GM21515 (cell line): ENCODE results near the gene KLRF1.
A peak's percentile ranks its signal among the peaks of the same experiment; 100 is the strongest.

Source experiments
- ATAC-seq: cut with Tn5 transposase; IDR thresholded peaks from one replicate; pipeline ENCODE4 v1.9.1; 2021; ENCODE audit not compliant: unreplicated experiment

The KLRF1 gene, protein sequence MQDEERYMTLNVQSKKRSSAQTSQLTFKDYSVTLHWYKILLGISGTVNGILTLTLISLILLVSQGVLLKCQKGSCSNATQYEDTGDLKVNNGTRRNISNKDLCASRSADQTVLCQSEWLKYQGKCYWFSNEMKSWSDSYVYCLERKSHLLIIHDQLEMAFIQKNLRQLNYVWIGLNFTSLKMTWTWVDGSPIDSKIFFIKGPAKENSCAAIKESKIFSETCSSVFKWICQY

DNA sequence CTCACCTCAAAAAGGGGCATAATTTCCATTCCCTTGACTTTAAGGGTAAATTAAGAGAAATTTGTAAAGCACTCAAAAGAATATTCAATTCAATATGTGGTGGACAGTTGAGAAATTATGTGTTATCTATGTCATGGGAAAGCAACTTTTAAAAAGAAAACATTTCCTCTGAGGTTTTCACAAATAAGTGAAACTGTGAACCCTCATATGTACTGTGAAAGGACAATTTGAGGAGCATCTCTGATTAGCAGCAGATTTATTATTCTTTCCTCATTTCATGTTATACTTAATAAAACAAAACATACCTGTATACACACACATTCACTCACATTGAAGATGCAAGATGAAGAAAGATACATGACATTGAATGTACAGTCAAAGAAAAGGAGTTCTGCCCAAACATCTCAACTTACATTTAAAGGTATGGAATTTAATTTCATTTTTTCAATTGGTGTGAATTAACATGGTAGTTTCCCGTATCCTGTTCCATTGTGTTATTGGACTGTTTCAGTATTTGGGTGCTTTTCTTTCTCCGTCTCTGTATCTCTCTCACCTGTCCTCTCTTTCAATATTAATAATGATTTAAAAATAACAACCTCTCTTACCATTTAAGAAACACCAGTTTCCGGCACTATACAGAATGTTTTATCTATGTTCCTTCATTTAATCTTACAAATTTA lies at the start of gene KLRF1:
Gene KLRF1 (plus strand): TSS at position 273 of the 680 bp plus-strand sequence. CDS start 64 bp downstream, at position 337.
- no peak for ATAC-seq

- no peak for ATAC-seq
Observed at GRCh38 chr12:9779209-9779608, 48.1 kb upstream of the KLRF1 start.

DNA sequence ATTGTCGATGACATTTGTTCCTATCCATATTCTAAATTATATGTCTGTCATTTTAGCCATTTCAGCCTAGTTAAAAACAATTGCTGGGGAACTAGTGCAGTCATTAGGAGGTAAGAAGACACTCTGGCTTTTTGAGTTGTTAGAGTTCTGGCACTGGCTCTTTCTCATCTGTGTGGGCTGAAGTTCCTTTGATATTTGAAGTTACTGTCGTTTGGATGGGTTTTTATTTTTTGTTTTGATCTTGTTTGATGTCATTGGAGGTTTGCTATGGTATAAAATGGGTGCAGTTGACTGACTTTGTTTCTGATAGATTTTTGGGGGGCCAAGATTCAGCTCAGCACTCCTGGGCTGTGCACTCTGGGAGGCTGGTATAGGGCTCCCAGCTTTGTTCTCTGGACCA lies 45.9 kb upstream of the KLRF1 start:
- no peak for ATAC-seq

DNA sequence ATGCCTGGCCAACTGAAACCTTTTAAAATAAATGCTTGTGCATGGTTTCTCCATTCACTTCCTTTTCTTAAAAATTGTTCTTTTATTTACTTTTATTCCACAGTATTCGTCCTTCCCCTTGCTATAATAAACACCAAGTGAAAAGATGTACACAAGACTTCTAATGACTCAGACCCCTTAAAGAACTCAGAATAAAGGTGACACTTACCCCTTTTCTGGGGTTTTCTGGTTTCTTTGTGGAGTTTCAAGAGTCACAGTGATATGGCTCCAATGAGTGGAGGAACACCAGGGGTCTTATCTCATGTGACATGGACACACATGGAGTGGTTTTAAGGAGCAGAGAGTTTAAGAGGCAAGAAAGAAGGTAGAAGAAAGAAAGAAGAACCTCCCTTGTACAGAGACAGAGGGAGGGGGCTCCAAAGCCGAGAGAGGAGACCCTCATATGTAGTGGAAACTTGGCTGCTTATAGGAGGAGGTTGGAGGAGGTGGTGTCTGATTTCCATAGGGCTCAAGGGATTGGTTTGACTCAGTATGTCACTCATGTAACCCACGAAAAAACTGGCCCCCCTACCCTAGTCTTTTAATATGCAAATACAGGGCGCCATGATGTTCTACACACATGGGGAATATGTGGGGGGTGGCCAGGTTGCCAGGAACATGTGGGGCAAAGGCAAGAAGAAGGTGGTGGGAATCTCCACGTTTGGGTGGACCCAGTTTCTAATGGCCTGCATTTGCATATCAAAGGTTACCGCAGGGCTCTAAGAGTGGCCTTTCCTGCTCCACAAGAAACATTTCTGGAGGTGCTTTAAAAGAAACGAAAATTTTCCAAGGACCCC lies 44.5 kb upstream of the KLRF1 start:
- ATAC-seq, result no peak

DNA sequence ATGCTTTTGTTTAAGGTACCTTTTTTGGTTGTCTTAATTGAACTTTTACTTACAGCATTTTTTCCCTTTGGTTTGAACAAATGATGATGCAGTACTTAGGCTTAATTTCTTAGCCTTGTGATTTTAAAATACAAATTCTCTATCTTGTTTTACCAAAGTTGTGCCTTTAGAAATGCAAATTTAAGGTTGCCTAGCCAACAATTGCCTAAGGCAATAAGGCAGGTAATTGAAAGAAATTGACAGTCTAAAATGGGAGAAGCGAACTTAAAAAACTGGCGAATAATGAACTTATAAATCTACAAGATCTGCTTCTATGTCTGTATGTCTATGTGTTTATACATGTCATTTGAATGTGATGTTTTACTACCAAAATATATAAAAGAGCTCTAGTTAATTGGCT lies 43.0 kb upstream of the KLRF1 start:
- ATAC-seq, result no peak

DNA sequence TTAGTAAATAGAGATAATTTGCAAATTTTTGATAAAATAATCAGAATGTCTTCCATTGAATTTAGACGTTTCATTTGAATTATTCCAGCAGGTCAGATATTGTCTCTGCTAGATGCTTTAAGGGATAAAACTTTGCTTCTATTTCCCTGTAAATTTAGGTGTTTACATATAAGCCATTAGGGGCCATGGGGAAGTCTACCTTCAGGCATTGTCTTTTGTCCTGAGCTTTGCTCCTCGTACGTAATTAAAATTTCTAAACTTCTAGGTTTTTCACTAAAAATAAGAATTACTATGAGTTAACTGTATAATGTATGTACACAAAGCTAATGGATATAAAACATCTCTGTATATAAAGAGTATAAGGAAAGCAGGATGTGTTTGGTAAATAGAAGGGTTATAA lies 42.5 kb upstream of the KLRF1 start:
- no peak for ATAC-seq

DNA sequence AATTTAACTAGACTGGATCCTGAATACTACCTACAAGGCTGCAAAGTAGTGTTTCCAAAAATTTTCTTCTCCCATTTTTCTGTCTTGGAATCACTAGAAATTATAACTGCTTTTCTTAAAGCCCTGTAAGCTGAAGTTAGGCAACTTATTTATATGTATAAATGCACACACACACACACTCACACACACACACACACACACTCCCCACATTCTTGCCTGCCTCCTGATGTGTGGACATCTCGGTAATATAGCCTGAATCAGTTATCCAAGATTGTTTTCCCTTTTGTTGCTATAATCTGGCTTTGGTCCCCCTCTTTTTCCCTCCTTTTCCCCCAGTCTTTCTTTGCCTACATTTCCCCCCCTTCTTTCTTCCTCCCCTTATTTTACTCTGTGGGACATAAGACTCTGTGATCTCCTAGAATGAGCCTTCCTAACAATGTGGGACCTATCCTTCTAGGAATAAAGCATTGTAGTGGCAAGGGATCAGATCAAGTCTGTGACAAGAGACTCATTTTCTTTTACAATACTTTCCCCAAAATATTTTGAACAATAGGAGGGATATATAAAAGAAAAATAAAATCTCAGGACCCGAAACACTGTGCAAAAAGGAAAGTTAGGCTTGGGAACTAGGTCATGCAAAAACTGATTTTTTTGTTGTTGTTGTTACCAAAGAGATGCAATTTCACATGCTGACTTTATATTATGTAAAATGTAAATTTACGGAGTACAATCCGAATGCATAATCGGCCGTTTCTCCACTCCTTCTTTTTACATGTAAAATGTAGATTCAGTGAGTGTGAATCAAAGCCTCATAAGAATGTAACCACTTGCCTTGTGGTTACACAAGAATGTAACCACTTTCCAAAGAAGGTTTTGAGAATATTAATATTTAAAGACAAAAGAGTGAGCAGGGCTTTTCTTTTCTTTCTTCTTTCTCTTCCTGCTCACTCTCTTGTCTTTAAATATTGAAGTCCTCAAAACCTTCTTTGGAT lies 40.3 kb upstream of the KLRF1 start:
- no peak for ATAC-seq

DNA sequence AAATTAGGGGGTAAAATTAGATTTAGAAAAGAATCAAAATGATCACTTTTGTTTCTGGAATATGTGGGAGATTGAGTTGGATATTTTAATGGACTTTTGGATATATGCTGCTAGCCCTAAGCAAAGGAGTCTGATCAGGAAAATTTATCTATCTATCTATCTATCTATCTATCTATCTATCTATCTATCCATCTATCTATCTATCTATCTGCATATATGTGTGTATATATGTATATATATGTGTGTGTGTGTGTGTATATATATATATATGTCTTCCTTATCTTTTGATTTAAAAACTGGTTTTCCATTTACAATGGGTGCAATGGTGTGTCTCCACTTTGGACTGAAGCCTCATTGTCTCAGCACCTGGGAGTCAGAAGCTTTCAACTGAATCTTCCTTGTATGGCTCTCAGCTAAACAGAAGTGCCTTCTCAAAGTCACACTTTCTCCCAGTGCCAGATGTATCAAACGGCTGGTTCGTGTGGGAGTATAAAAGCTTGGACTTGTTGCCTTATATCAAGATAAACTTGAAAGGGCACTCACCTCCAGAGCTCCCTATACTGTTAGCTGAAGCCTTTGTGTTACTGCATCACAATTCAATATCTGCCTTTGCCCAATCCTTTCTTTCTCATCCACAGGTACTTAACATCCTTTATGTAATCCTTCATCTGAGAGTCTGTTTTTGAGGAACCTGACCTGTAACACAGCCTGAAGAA lies 34.9 kb upstream of the KLRF1 start:
- ATAC-seq, result no peak

- no peak for ATAC-seq
Observed at GRCh38 chr12:9792961-9793617, 34.2 kb upstream of the KLRF1 start.

DNA sequence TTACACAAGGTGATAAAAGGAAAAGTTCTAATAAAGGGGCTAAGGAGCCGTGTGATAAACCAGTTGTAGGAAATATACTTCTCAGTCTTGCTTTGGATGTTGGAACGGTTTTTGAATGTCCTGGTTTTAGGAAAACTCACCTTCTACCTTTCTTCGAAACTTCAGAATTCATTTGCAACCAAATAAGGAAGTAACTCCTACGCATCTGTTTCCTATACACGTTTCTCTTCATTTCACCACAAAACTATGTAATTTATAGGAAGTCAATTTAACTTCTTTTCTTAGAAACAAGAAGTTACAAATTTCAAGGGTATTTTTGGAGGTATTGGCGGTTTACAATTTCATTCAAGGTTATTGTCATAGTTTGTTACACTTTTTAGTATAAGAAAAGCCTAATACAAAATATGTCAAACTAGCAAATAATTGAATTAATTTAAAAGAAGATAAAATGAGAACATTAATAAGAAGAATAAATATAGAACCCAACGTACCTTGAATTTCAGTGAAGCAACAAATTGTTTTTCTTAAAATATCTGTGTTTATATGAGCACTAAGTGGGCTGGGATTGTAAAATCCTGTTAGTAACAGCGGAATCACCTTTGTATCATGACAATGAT lies 33.4 kb upstream of the KLRF1 start:
- ATAC-seq, result no peak

DNA sequence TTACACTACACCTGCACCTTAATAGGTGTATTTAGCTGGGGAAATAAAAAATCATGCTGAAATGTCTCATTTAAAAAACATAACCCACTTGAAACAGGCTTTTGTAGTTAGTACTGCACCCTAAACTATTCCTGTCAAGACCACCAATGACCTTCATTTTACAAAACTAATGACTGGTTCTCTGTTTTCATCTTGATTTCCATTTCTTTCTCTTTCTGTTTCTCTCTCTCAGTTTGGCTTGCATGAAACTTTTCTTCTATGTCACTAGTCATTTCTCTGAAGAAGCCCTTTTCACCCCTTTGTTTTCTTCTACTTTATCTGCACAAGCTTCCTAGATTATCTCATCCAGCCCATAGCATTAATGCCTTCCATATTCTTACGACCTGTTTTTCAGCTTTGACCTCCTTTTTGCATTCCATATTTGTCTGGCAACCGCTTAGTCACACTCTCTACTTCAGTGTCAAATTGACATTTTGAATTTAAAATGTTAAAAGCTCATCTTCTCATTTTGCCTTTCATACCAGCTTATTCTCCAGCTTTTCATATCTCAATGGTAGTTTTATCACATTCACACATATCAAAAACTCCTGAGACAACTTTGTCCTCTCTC lies 32.7 kb upstream of the KLRF1 start:
- peak; percentile 49 for ATAC-seq

- no peak for ATAC-seq
Observed at GRCh38 chr12:9795945-9796344, 31.3 kb upstream of the KLRF1 start.

GRCh38 chr12:9796346-9796745 lies 30.9 kb upstream of the KLRF1 start:
- ATAC-seq, result no peak

- ATAC-seq, result no peak
Observed at GRCh38 chr12:9796971-9797370, 30.3 kb upstream of the KLRF1 start.

- ATAC-seq, result peak; percentile 99
Observed at GRCh38 chr12:9797722-9798619, 29.3 kb upstream of the KLRF1 start.

GRCh38 chr12:9799961-9800360 lies 27.3 kb upstream of the KLRF1 start:
- ATAC-seq, result no peak

DNA sequence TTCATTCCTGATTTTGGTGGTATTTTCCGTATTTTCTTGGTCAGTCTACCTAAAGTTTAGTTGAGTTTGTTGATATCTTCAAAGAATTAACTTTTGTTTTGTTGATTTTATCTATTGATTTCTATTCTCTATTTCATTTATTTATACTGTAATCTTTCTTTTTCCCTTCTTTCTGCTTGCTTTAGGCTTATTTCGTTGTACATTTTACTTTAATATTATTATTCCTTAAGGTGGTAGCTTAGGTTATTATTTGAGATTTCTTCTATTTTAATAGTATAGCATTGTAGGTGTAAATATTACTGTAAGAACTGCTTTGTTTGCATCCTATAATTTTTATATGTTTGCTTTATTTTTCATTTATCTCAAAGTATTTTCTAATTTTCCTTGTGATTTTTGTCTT lies 21.4 kb upstream of the KLRF1 start:
- ATAC-seq, result no peak

DNA sequence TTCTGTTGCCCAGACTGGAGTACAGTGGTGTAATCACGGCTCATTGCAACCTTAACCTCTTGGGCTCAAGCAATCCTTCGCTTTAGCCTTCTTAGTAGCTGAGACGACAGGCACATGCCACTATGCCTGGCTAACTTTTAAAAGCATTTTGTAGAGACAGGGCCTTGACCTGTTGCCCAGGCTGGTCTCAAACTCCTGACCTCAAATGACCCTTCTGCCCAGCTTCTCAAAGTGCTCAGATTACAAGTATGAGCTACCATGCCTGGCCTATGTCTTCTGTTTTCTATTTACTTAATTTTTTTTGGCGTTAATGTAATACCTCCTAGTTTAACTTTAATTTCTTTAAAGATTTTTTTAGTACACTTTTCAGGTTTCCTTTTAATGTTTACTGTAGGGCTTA lies 20.6 kb upstream of the KLRF1 start:
- ATAC-seq, result no peak
